Right ventricle myocardium superior (tissue), 1 donor: ENCODE results near the gene MYO5B. TPM values are rescaled to one million over a fixed set of nuclear protein-coding genes. Genes with fewer than 3 reads are reported as not detected.
A peak's percentile ranks its signal among the peaks of the same experiment; 100 is the strongest.
"Not testable (repeated sequence)": the region's sequence is repeated elsewhere in the genome, so short reads cannot be mapped to it uniquely, and the experiment has no call there.

Source experiments
- ATAC-seq: fragments of 200-7000 bp; cut with Tn5 transposase; one replicate; pipeline ENCODE4 v1.9.1; 2020; ENCODE audit warnings: mild to moderate bottlenecking; ENCODE audit not compliant: poor library complexity
- DNase-seq: peaks from one replicate; pipeline ENCODE4 v3.0.0-alpha.2; 2020
- intact Hi-C: fragments of 100-400 bp; cut with DNase I; formaldehyde crosslinking; loops from one replicate; pipeline ENCODE4 v1.11.2; 2022
- long read RNA-seq: library from polyadenylated mRNA; unstranded; transcript quantifications from one replicate; pipeline ENCODE4 v2.0.0, GENCODE V29; 2021
- total RNA-seq: library from RNA; stranded (reverse); fragmentation: NEBNext Ultra II Directional; extraction: Animal tissue kit (Norgen Biotek cat#: 25700); gene quantifications from one replicate; pipeline ENCODE4 v1.2.1, GENCODE V29; 2021
- donor health status: DM: no; HTN: yes; CAD: no; lungs with severe emphysema.

Gene MYO5B
- total RNA-seq: 0.38 TPM
- long read RNA-seq: 0 reads

DNA sequence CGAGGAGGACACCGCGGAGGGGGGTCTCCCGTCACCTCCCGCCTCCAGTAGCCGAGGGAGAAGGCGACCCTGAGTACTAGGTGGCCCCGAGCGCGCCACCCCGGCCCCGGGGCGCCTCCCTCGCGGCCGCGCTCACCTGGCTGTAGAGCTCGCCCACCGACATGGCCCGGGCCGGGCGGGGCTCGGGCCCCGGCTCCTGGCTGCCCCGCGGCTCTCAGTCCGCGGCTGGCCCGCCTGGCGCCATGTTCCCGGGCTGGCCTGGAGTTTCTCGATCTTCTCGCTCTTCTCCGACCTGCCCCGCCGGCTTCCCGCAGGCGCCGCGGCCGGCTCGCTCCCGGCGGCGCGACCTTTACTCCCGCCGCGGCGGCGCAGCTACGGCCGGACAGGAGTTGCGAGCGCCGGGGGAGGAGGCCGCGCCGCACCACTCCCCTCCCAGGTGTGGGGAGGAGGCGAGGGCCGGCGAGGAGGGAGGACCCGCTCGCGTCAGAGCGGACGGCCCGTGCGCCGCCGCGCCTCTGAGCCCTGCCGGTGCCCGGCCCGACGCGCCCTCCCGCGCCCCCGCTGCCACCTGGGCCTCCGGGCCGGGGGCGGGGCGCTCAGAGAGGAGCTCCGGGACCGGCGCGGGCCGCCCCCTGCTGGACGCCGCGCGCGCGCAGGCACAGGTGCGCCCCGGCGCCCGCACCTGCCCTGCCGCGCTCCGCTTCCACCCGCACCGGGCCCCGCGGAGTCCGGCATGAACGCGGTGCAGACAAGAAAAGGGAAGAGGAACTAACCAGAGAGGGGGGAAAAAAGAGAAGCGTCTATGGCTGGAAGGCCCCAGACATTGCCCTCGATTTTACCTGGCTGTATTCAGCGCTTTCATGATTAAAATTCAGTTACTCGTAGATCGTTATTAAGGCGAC is at the start of gene MYO5B:
Gene MYO5B (minus strand): TSS at position 517 of the 902 bp plus-strand sequence. CDS start 354 bp downstream, at position 163.
- DNase-seq (peak; percentile 53), ATAC-seq (peak; percentile 94)
- intact Hi-C loops: no loop called here

DNA sequence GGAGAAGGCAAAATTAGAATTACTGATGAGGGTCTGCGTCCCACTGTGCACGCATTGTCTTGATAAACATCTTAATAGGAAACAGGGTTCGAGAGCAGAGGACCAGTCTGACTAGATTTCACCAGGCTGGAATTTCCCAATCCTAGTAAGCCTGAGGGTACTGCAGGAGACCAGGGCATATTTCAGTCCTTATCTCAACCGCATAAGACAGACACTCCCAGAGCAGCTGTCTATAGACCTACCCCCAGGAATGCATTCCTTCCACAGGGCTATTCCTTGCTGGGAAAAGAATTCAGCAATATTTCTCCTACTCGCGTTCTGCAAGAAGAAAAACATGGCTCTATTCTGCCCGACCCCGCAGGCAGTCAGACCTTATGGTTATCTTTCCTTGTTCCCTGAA is 46.8 kb upstream of the MYO5B start:
- intact Hi-C loops, DNase-seq, ATAC-seq: not testable (repeated sequence)

DNA sequence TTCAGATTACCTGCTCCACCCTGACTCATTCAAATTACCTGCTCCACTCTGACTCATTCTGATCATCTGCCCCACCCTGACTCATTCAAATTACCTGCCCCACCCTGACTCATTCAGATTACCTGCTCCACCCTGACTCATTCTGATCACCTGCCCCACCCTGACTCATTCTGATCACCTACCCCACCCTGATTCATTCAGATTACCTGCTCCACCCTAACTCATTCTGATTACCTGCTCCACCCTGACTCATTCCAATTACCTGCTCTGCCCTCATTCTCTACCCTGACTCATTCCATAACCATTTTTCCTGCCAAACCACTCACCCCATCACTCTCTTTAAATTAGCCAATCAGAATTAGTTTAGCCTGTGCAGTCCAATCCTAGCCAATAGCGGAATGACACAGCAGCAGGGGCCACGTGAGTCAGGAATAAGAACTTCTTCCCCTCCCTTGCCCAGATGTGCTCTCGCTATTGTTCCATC is 45.2 kb upstream of the MYO5B start:
- intact Hi-C loops: no loop called here
- ATAC-seq: no peak
- no peak for DNase-seq

DNA sequence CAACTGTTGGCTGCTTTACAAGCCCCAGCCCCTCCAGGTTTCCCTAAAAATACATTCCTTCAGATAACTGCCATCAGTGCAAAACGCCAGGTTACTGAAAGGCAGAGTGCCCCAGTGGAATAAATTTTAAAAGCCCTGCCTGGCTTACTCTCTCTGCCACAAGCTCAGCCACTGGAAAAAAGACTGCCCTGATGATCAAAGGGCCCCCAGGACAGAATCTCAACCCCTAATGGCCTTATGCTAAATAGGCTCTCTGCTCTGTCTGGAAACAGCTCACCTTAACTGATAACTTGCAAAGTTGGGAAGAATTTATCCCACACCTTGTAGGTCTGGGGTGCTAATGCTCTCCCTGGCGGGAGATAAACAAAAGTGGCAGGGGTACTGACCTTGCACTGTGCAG is 37.5 kb upstream of the MYO5B start:
- DNase-seq: no peak
- ATAC-seq: no peak
- intact Hi-C loops: no loop called here

DNA sequence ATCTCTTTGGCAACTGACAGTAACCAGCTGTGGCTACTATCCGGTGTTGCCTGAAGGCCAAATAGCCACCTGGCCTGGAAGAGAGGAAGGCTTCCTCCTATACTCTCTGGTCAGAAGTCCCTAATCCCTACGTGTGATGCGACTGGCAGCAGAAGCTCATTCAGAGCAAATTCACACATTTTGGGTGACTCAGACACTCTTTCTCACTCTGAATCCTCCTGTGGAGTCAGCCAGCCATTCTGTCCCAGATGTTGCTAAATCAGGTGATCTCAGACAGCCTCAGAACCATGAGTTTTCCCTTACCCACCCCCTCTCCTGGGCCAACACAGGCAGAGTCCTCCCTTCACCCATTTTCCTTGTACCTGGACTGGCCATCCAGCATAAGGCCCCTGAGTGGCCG is 36.7 kb upstream of the MYO5B start:
- intact Hi-C loops: no loop called here
- ATAC-seq: no peak
- no peak for DNase-seq

DNA sequence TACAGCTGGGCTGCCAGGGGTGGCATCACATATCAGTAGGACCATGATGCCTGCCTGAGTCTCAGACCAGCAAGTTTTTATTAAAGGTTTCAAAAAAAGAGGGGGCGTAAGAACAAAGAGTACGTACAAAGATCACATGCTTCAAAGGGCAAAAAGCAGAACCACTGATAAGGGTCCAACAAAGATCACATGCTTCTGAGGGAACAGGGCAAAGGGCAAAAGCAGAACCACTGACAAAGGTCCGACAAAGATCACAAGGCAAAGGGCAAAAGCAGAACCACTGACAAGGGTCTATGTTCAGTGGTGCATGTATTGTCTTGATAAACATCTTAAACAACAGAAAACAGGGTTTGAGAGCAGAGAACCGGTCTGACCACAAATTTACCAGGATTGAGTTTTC is 25.3 kb upstream of the MYO5B start:
- DNase-seq, intact Hi-C loops, ATAC-seq: not testable (repeated sequence)

DNA sequence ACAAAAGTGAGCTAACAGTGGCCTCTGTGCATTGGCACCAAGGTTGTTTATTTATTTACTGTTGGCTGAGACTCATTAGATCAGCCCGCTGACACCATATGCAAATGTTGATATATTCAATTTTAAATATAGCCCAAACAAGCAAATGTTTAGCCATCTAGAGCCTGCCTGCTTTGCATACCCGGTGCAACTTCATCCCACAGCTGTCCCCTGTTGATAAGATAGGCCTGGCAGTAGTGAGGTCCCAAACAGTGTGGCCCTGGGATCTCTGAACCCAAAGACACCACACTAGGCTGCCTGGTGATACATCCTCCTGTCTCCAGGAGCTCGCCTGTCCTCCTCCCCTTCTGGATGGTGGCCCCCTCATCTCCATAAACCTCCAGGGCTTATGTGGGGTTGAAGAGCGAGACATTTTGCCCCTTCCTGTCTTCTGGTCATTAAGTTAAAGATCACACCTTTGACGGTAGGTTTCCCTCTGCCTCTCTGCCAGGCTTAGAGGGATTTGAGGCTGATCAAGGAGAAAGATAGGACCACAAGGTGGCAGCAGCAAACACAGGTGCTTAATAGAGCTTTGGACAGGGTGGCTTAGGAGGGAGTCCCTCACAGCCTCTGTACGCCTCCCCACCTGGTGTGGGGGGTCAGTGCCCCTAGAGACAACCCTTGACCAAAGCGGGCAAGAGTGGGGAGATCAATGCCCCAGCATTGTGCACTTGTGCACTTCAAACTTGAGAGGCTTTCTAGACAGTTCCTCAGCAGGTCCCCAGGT is 23.7 kb upstream of the MYO5B start:
- intact Hi-C loops: loop anchor here (5.0 to 10.0 kb wide), 2 partner anchors 139 to 216 kb away; no protein-coding TSS in a partner anchor
- peak; percentile 58 for ATAC-seq
- no peak for DNase-seq

DNA sequence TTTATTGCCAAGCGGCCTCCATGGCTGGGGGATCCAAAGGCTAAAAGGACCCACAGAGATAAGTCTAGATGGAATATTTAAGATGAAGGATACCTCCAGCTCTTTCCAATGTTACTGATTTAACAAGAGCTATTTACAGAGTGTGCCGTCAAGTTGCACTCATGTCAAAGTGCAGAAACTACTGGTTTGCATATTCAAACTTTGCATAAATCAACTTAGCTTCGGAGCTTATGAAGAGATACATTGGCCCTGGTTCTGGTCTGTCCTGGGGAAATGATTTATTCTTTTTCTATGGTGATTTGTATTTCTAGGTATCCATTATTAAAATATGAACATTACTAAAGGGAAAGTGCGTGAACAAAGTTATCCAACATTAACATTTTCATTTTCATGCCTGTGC is 14.4 kb upstream of the MYO5B start:
- ATAC-seq: no peak
- DNase-seq: no peak
- intact Hi-C loops: loop anchor here (10.0 kb wide), 1 partner anchor 695 kb away; no protein-coding TSS in a partner anchor

DNA sequence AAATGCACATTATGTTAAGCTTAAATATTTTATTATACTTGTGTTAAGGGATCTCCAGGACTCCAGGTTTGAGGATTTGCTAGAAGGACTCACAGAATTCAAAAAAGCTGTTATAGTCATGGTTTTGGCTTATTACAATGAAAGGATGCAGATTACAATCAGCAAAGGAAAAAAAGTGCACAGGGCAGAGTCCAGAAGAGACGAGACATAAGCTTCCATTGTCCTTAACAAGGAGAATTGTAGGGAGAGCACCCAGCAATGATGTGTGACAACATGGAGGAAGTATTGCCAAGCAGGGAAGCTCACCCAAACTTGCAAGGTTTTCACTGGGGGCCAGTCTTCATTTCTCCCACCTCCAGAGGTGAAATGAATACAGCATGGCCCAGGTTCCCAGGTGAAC is 12.8 kb upstream of the MYO5B start:
- intact Hi-C loops: loop anchor here (10.0 kb wide), 1 partner anchor 693 kb away; no protein-coding TSS in a partner anchor
- DNase-seq (no peak), ATAC-seq (no peak)

DNA sequence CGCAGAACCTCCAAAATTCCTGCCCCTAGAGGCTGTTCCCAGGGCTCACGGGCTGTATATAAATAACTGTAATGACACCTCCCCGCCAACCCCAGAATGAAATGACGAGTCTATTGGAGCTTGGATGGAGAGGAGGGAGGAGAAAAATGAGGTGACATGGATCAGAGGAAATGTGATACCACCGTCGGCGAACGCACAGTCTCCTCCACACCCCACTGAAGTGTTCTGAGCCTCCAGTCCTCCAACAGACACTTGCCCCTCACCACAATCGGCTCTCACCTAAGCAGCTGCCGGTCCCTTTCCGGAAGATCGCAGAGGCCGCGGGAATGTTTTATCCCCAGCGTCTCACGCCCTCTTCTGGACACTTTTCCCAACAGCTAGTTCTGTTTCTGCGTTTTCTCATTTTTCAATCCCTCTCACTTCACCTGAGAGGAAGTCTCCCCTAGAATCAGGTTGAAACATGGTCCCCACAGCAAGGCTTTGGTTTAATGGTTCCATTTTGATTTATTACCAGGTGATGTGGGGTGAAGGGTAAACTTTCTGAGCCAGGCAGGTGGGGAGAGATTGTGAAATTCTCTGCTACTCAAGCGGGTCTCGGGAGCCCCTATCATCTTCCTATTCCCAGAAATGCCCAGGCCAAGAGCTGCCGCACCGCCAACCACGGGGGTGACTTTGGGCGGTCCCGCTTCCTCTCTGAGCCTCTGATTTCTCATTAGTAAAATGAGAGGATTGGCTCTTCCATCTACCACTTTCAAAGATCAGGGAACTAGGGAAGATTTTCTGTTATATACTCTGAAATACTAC is 9.1 kb upstream of the MYO5B start:
- intact Hi-C loops: loop anchor here (5.0 to 10.0 kb wide), 2 partner anchors 192 to 689 kb away; no protein-coding TSS in a partner anchor
- ATAC-seq (peak; percentile 70), DNase-seq (no peak)

DNA sequence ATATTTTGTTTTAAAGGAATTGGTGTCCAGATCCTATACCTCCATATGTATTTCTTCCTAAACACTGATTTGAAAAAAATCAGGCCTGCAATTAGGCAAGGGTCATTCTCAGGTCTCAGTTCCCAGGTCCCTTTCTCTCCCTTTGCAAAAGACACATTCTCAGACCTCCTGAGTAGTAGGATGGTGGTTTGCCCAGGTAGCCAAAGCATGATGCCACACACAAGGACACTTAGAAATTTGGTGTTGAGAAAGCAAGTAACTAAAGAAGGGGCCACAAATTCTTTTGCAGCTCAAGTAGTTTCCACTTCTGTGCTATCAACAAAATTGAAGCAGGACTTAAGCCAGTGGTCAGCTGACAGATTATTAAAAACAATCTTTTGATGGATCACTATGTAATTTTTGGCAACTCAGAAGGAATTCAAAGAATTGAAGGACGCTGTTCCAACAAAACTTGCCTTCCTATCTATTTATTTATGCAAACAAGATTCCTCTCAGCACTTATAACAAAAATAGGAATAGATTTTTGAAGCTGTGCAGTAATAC is 6.6 kb upstream of the MYO5B start:
- intact Hi-C loops: loop anchor here (5.0 to 10.0 kb wide), 2 partner anchors 189 to 687 kb away; no protein-coding TSS in a partner anchor
- ATAC-seq (no peak), DNase-seq (no peak)

DNA sequence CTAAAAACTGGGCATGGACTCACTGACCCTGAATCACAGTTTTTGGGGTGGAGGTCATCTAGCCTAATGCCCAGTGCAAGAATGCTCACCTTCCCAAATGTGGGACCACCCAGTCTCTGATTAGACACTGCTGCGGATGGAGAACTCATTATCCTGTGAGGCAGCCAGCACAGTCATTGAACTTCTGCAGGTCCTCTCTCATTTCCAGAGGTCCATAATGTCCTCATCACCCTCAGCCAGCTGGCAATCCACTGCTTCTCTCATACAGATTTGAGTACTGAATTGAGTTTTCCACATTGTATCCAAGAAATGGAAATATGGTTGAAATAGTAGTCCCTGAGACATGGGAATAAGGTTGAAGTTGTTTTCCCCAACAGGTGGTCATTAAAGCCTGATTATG is 5.0 kb upstream of the MYO5B start:
- intact Hi-C loops: loop anchor here (5.0 to 10.0 kb wide), 2 partner anchors 188 to 685 kb away; no protein-coding TSS in a partner anchor
- DNase-seq (no peak), ATAC-seq (no peak)

DNA sequence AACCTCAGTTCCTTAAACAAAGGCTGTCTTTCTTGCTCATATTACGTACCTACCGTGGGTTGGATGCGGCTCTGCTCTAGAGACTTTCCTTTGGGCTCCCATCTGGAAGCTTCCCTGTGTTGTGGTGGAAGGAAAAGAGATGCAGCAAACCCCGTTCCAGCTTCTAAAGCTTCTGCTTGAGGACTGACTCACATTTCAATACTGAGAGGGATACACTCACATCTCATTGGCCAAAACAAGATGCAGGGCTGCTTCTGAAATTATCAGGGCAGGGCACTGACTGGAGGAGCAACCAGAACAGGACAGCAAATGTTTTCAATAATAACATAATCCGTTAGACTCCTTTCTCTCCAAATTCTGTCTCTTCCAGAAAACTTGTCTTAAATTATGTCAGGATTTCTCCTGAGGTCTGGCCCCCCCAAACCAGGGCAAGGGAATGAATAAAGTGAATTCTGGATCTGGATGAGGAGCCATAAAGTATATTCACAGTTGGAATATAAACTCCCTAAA is 4.5 kb upstream of the MYO5B start:
- intact Hi-C loops: no loop called here

DNA sequence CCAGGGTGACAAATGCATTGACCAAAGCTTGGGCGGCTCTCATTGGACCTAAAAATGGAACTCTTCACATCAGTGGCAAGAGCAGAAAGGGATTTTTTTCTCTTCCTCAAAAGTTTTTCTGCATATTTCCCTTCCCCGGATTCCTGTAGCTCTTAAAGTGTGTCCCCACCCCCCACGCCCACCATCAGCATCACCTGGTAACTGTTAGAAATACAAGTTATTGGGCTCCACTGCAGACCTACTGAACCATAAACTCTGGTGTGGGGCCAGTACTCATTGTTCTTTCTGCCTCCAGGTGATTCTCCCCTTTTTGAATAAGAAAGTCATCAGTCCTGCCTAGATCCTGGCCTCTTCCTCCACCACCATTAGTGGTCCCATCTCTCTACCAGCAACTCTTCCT is 1.3 kb upstream of the MYO5B start:
- intact Hi-C loops: no loop called here
- ATAC-seq (no peak), DNase-seq (no peak)

More for the DNA sequence above, 4.5 kb upstream of the MYO5B start:
- ATAC-seq (no peak), DNase-seq (no peak)

DNA sequence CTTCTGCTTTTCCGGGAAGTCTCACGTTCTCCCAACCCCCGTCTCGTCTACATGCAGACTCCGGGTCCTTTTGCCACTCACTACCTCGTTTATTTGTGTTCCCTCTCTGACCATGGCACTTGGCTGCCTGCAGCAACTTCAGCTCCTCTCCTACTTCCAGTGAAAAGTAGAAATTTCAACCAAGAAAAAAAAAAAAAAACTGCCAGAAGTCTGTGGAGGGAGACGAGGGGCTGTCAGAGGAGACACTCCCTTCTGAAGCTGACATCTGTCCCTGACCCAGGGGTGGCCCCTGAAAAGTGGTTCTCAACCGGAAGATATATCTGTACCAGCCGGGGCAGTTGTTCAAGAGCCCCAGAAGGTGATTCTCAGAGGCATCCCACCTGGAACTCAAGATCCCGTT is 742 bp upstream of the MYO5B start:
- no peak for ATAC-seq
- DNase-seq: no peak
- intact Hi-C loops: no loop called here

DNA sequence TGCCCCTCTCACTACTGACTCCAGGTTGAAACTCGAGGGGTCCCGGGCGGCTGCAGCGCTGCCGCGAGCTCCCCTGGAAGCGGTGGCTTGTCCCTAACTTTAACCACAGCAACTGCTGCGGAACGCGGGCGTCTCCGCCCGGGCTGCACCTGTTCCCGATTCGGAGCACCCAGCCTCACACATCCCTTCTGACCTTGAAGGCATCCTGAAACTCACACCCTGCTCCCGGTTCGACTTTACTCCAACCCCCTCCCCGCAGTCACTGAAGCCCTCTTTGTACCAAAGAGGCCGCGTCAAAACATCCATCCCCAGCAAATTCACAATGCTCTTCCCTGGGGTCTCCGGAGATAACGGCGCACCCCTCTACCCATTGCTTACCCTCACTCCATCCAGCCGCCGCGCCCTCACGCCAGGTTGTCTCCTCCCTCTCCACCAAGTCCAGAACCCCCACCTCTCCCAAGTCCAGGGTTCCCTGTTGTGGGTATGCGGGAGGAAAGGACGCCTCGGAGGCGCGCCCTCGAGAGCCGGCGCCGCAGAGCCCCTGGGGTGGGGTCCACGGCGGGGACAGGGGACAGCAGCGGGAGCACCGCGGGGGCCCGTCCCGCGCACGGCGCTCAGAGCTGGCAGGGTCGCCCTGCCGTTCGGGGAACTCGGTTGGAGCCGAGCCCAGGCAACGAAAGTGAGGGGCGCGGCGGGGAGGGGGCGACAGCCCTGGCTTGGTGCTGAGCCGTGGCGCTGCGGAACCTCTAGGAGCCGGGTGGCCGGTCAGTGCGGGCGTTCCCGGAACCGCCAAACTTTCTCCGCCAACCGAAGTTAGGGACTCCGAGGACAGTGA is 934 bp downstream of the MYO5B start:
- ATAC-seq (no peak), DNase-seq (no peak)
- intact Hi-C loops: no loop called here
